ENCODE results near the gene SIRPG.
"Not testable (repeated sequence)": the region's sequence is repeated elsewhere in the genome, so short reads cannot be mapped to it uniquely, and the experiment has no call there.

SIRPG gene

DNA sequence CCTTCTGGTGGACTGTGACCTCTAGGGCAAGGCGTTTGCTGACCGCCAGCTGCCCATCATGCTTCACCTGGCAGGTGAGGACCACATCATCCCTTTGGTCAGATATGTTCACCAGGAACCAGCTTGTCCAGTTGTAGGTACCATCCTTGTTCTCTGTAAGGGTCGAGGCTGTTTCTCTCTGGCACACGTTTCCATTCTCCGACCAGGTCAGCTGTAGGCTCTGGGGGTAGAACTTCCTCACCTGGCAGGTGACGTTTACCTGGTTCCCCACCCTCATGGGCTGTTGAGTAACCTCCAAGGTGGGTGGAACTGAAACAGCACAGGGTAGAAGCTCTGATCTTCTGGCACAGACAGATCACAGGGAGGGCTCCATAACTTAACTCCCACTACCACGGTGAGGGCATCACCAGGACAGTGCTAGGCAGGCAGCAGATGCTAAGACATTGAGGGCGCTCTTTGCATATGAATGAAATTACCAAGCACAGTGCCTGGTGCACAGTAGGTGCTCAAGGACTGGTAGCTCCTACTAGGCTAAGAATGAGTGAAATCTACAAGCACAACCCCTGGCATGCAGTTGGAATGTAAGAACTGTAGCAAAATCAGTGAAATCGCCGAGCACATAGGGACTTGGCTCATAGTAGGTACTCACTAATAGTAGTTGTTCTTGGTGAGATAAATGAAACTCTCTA lies 22.1 kb downstream of the SIRPG start:
- no peak for DNase-seq (ENCODE audit: low read depth)

DNA sequence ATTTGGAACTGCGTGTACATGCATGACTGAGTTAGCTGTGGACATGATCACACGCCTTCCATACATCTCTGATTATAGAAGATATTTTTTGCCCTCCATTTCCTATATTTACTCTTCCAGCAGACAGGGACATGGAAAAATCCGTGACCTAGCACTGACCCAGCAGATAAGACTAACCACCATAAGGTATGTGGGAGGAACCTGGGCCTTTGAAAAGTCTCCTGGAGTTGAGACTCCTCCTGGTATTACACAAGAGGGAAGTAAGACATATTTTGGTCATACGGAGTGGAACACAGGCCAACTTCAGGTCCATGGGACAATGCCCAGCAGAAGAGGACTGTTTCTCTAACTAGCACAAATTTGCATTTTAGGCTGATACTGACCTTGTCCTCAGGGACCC lies 24.0 kb downstream of the SIRPG start:
- no peak for DNase-seq (ENCODE audit: low read depth)

DNA sequence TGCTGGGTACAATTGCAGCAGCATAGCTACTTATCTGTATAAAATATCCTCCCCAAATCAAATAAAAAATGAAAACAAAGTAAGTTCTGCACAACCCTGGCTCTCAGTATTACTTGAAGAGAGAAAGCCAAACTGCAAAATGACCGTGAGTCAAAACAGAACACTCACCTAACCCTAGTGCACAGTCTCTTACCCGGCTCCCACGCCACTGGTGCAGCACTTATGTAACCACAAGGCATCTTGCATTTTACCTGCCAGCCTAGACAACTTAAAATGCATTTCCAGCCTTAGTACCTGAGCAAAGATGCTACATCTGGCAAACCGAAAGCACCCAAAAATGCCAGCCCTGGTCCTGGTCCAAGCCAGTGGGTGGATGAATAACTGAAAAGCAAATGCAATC lies 25.4 kb downstream of the SIRPG start:
- DNase-seq (ENCODE audit: low read depth): no peak

DNA sequence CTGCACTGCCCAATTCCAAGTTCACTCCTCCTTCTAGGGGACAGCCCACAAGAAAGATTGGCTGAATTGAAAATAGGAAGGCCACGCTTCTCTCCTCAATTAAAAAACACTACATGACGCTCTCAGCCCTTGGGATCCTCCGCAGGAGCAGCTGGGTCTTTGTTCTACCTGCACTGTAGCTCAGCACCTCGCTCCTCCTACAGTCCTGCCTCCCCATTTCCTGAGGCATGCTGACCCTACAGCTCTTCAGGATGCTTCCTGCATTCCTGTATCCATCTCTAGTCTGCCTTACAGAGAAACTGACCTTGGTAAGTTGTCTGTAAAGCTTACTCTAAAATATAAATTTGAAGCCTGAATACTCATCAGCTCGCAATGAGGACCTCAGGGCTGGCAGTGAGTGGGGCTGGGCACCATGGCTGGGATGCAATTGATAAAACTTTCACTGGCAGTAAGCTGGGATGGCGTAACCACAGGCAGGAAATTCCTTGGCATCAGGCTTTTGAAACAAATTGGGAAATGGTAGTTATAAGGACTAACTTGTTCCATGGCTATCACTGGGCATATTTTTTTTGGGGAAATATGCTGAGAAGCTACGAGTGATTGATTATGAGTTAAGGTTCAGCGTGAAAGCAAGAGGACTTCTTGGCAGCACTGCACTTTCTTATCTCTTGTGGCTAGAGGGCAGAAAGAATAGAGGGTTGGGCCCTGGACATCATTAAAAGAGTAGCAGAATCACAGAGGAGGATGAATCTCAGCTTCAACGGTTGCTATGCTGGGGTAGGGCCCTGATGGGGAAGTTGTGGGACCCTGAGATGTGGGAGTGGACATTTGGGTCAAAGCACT lies 26.0 kb downstream of the SIRPG start:
- DNase-seq (ENCODE audit: low read depth): no peak

DNA sequence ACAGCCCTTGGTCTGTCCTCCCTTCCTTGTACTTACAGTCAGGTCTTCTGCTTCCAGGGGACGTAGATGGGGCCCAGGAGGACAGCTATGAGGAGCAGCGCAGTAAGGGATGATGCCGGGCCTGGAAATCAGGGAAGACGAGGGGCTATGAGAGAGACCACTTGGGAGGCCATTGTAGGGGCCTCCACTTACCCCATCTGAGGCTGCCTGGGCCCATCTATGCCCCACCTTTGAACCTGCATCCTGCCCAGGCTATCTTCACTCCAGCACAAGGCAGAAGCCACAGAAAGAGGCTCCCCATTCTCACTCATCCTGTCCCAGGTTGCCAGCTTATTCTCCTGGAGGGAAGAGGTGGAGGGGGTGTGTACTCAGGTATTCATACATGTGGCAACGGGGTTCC lies 27.4 kb downstream of the SIRPG start:
- no peak for DNase-seq (ENCODE audit: low read depth)

DNA sequence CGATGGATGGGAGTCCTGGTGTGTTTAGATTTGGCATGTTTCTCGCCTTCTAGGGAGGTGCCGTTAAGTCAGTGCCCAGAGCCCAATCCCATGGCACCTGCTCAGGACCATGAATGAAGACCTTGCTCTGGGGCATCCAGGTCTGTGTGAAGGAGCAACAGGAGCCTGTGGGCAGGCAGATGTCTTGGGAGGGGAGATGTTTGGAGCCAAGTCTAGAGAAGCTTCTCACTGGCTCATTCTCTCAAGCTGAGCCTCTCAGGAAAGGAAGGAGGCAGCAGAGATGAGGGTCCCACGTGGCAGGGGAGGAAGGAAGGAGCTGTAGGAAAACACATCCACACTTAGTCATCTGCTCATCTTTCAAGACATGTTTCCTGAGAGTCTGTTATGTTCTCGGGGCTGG lies 28.3 kb downstream of the SIRPG start:
- DNase-seq (ENCODE audit: low read depth): no peak

DNA sequence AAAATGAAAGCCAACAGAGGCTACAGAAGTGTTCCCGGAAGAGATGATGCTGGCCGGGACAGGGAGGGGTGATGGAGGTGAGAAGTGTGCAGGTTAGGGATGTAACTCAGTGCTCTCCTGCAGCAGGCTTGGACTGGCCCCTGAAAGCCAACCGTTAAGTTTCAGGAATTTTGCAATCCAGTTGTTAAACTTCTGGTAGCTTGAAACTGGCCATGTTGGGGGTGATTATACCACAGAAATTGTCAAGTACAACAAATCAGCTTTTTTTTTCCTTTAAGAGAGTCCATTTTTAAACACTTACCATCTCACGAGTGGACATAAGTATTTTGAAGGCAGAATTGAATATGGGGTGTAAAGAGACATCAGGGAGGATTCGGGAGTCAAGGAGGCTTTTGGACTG lies 29.0 kb downstream of the SIRPG start:
- DNase-seq (ENCODE audit: low read depth): no peak

DNA sequence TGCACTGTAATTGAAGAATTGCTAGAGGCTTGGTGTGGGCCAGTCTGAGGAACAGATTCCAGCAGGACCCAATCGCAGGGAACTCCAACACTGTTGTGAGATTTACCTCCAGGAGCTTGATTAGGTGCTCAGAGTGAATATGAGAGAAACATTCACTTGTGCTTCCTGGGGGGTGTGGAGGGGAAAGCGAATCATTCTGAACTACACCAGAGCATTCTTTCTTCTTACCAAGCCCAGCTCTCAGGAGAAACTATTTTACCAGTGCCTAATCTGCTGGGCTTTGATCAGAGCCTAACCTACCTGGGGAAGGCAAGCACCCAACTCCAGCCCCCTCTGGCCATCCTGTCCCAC lies 30.4 kb downstream of the SIRPG start:
- no peak for DNase-seq (ENCODE audit: low read depth)

DNA sequence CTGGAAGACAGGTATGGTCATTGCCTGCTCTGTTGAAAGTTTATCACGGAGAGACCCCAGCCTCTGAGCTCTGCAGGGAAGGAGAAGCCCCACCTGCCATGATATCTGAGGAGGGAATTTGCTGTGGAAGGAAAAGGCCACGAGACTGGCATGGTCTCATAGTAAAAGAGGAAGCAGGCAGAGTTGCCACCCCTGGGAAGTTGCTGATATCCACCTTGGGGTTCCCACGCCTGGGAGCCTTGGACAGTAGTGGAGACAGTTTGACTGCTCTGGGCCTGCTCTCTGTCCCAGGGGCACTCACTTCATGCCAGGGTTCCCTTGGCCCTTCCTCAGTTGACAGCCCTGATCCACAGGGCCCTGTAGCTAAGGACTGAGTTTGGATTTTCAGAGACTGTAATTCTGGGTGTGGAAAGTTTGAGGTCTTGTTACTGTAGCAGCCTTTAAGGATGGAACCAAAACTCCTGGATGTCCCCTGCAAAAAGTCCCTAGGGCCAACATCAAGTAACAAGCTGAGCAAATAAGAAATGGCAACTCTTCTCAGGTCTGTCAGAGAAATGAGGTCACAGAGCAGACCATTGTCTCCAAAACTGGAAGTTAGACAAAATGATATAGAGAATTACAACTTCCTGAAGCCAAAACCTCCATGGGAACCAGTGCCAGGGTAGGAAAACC lies 30.9 kb downstream of the SIRPG start:
- no peak for DNase-seq (ENCODE audit: low read depth)

DNA sequence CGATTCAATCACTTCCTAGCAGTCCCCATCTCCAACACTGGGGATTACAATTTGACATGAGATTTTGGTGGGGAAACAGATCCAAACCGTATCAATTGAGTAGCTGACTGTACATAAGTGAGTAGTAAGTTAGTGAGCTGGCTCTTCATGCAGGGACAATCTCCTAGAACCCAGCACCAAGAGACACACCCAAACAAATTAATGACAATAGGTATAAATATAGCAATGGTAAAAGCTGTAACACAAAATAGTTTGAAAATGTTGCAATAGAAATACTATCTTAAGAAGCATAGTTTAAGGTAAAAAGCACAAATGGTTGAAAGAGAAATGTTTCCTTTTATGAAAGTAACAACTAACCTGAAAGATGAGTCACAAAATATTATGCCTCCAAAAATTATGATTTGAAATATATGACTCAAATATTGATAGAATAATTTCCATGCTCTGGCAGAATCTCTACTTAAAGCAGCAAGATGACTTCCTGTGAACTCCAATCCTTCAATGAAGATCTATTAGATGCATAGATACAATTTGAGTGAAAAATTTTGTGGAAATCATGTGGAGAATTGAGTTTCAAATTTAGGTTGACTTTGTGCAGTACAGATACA lies 32.4 kb downstream of the SIRPG start:
- no peak for DNase-seq (ENCODE audit: low read depth)

DNA sequence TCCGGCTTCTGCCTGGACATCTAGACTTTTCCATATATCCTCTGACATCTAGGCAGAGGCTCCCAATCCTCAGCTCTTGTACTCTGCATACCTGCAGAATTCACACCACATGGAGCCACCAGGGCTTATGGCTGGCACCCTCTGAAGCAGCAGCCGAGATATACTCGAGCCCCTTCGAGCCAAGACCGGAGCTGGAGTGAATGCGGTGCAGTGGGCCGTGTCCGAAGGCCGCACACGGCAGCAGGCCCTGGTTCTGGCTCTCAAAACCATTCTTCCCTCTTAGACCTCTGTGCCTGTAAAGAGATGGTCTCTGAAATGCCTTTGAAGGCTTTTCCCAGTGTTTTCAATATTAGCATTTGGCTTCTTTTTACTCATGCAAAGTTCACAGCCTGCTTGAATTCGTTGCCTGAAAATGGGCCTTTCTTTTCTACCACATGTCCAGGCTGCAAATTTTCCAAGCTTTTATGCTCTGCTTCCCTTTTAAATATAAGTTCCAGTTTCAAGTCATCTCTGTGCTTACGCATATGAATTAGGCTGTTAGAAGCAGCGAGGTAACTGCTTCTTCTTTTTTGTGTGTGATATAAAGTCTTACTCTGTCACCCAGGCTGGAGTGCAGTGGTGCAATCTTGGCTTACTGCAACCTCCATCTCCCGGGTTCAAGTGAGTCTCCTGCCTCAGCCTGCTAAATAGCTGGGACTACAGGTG lies 33.9 kb downstream of the SIRPG start:
- DNase-seq (ENCODE audit: low read depth): no peak

DNA sequence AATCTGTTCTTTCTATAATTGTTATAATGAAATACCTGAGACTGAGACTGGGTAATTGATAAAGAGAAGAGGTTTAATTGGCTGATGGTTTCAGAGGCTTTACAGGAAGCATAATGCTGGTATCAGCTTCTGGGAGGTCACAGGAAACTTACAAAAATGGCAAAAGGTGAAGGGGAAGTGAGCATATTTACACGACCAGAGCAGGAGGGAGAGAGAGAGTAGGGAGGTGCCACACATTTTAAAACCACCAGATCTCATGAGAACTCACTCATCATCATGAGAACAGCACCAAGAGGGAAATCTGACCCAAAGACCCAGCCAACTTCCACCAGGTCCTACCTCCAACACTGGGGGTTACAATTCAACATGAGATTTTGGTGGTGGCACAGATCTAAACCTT lies 35.1 kb downstream of the SIRPG start:
- no peak for DNase-seq (ENCODE audit: low read depth)

DNA sequence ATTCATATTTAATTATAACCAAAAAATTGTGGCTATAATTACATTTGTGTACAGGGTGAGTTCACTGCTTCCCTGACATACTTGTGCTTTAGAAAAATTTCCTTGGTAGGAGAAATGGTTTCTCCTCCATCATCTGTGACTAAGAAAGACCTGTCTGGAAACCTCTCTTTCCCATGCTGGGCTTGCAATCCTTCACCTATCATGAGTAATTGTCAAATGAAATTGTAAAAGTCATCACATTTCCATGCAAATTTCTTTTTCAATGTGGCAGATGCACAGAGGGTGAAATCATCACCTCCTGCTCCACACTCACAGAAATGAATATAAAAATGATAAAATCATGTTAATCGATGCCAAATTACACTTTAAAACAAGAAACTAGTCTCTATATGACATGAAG lies 36.3 kb downstream of the SIRPG start:
- DNase-seq (ENCODE audit: low read depth): no peak

DNA sequence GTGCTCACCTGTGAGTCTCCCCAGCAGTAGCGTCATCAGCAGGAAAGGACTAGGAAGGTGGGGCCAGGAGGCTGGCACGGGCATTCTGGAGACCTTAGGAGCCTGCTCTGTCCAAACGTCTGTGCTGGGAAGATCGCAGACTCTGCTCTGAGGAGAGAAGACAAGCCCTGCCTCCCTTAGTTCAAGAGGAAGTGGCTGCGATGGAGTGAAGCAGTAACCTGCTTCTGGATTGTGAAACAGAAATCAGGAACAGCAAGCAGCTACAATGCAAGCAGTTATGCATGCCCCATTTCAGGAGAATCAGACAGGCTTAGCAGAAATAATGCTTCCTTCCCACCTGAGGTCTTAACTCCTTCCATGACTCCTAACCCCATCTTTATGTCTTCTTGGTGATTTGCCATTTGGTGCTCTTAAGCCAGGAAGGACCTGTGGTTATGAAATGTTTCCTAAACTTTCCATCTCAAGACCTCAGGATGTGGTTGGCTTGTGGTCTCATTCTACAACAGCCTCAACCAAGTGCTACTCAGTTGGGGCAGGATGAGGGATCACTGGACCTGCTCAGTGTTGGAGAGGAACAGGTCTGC lies 37.6 kb downstream of the SIRPG start, which contains the start of gene SIRPB1:
TSS of gene SIRPB1 (minus strand) at position 149 of the 584 bp plus-strand sequence. CDS start at position 84, 65 bp downstream.
- DNase-seq (ENCODE audit: low read depth): no peak

DNA sequence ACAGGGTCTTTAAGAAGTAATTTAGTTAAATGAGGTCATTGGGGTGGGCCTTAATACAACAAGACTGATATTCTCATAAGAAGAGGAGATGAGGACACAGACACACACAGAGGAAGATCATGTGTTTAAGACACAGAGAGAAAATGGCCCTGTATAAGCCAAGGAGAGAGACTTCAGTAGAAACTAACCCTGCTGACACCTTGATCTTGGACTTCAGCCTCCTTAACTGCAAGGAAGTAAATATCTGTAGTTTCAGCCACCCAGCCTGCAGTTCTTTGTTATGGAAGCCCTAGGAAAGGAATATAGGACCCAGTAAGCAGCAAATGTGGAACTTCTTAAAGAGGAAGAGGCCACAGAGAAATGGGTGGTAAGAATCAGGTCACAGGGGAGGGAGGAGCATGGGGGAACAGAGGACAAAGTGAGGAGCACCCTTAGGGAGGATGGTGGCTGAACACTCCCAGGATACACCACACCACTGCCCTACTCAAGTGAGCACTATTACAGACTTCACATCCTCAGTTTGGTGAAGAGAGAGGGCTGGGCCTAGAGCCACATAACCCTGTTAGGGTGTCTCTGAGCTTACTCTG lies 38.5 kb downstream of the SIRPG start:
- DNase-seq (ENCODE audit: low read depth): no peak

DNA sequence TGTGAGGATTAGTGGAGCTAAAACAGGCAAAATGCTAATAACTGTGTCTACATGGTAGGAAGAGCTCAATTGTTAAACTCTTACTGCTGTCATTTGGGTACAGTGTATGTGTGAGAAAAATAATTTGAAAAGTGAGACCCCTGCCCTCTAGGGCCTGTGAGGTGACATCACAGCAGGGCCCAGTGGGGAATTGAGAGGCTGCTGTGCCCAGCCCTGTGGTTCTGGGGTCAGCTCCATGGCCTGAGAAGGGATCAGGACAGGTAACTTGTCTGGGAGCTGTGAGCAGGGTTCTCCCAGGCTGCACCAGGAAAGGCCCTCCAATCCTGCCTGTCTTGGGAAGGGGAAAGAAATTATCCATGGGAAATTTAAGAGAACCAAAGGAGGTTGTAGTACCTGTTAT lies 39.1 kb downstream of the SIRPG start:
- DNase-seq (ENCODE audit: low read depth): no peak

DNA sequence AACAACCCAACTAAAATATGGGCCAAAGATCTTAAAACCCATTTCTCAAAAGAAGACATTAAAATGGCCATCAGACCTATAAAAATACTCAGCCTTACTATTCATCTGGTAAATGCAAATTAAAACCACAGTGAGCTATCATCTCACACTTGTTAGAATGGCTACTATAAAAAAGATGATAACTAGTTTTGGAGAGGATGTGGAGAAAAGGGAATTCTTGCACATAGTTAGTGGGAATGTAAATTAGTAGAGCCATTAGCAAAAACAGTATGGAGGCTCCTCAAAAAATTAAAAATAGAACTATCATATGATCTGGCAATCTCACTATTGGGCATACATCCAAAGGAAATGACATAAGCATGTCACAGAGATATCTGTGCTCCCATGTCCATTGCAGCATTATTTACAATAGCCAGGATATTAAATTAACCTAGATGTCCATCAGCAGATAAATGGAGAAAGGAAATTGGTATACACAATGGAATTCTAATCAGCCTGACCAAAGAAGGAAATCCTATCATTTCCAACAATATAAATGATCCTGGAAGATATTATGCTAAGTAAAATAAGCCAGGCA lies 40.6 kb downstream of the SIRPG start:
- no peak for DNase-seq (ENCODE audit: low read depth)

DNA sequence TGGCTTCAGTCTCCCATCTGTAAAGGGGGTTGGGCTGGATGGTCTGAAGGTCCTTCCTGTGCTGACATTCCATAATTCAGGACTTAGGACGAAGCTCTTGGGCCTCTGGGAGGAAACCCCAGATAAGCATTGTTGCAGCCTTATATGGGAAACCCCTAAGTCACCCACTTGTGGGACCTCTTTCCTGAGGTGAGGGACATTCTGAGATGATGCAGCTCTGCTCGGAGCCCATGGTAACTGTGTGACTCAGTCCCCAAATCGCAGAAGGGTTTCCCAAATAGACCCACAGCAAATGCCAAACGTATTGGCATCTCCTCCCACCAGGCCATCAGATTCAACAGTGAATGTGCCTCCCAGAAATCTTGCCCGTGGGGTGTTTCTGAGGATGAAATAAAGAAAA lies 47.2 kb downstream of the SIRPG start:
- not testable (repeated sequence) for DNase-seq (ENCODE audit: low read depth)

DNA sequence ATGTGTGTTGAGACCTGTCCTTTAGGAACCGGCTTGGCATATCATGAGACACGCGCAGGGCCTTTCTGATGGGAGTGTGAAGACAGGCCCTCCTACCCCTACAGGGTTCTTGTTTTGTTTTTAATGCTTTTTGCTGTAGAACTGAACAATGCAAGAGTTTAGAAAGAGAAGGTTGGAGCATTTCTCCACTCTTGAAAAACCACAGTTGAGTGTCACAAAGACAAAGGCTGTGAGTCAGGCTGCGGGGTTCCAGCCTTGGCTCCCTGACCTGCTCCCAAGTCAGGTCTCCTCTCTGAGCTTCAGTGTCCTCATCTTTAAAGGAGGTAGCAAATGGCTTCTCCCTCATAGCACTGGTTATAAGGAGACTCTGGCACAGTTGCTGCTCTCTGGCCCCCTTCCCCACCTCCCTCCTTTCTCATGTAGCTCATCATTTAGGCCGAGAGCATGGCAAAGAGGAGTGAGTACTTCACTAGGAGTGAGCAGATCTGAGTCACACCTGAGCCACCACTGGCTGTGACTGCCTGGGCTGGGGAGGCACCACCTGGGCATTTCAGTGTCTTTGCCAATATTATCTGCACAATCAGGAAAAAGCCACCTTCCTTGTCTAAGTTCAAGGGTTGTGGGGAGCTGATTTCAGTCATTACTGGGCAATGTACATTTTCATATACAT lies 48.8 kb downstream of the SIRPG start:
- not testable (repeated sequence) for DNase-seq (ENCODE audit: low read depth)

DNA sequence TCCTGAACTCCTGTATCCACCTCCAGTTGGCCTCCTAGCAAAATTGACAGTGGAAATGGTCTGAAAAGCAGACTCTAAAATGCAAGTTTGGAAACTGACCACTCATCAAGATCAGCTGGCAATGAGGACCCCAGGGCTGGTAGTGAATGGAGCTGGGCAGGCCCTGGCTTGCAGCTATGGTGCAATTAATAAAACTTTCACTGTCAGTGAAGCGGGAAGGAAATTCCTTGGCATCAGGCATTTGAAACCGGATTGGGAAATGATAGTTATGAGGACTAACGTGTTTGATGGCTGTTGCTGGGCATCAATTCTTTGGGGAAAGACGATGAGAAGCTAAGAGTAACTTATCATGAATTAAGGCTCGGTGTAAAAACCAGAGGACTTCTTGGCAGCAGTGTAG lies 56.8 kb downstream of the SIRPG start:
- no peak for DNase-seq (ENCODE audit: low read depth)

All from stimulated activated CD8-positive, alpha-beta memory T cell treated with anti-CD3 and anti-CD28 coated beads, Interleukin-12 subunit alpha, Interleukin-12 subunit beta, amount 100 ng/mL, for 4 hours (primary cell).